H1 (cell line): ENCODE measurements around the gene CCDC18. TPM values are rescaled to one million over a fixed set of nuclear protein-coding genes. Genes with fewer than 3 reads are reported as not detected.

Experiments used
- HDAC6 ChIP-seq: IDR thresholded peaks from one replicate; pipeline ENCODE4 v1.7.1; 2012; ENCODE audit warnings: low read depth, mild to moderate bottlenecking, inconsistent platforms, low read length, moderate library complexity
- JUN ChIP-seq: IDR thresholded peaks from 2 replicates; pipeline ENCODE4 v1.6.1; 2011; ENCODE audit warnings: low read depth, mild to moderate bottlenecking, improper control_type of control experiment, low read length
- NRF1 ChIP-seq: IDR thresholded peaks from 2 replicates; pipeline ENCODE4 v1.6.1; 2011; ENCODE audit warnings: mild to moderate bottlenecking, low read depth, low read length, improper control_type of control experiment
- POU5F1 ChIP-seq: IDR thresholded peaks from 2 replicates; pipeline ENCODE4 v1.6.1; 2011; ENCODE audit warnings: low read depth, mild to moderate bottlenecking, low read length, moderate library complexity
- RBBP5 ChIP-seq: IDR thresholded peaks from 2 replicates; pipeline ENCODE4 v1.7.1; 2012; ENCODE audit warnings: low read depth, mild to moderate bottlenecking, inconsistent platforms, low read length, moderate library complexity, borderline replicate concordance
- TCF12 ChIP-seq: IDR thresholded peaks from 2 replicates; pipeline ENCODE4 v1.6.1; 2011; ENCODE audit warnings: low read depth, mild to moderate bottlenecking, low read length
- polyA plus RNA-seq, 7 experiments: library from polyadenylated mRNA; depleted of rRNA in 3 of 7; stranded (reverse) in 5 of 7; unstranded in 2 of 7; fragments of >200 nt in 5 of 7; fragments of 200-250 nt in 2 of 7; gene quantifications; 1 replicate in 5 of 7; 2 replicates in 1 of 7; 4 replicates in 1 of 7; pipeline versions ENCODE4 v1.2.1 to v1.2.3, GENCODE V29; 2011 to 2013; ENCODE audit warnings: missing spikeins in 2 of 7, mixed read lengths in 2 of 7
- total RNA-seq: library from RNA; stranded (reverse); fragmentation: NEBNext Ultra II Directional; extraction: Animal tissue kit (Norgen Biotek cat#: 25700); gene quantifications from 2 replicates; pipeline ENCODE4 v1.2.1, GENCODE V29; 2021

CCDC18 gene
- total and polyA plus RNA-seq, 2 of the 8 experiments (the other 6 are each of a cell fraction or from before 2014, with no cell fraction given): 3.0 to 21.2 TPM

DNA sequence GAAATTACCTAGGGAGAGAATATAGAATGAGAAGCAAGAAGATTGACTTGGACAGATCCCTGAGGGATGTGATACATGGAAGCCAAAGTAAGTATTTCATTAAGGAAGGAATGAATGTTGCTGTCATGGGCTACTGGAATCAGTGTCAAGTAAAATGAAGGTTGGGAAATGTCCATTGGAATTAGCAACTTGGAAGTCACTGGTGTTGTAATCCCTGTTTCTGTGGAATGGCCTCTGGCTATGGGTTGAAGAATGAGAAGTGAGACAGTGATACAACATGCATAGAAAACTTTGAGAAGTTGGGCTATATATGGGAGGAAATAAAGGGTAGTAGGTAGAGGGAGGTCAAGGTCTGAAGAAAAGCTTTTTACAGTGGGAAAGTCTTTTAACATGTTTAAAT, 54.7 kb downstream of the CCDC18 start (continued):
- TF ChIP-seq RBBP5: no peak
- no peak for TF ChIP-seq TCF12
- TF ChIP-seq JUN: no peak
- TF ChIP-seq HDAC6: no peak
- no peak for TF ChIP-seq NRF1
- TF ChIP-seq POU5F1: no peak
